GM21576 (cell line): ENCODE data around the gene EPGN.

ENCODE experiments used
- ATAC-seq: cut with Tn5 transposase; IDR thresholded peaks from one replicate; pipeline ENCODE4 v1.9.1; 2021; ENCODE audit warnings: mild to moderate bottlenecking, moderate library complexity; ENCODE audit not compliant: unreplicated experiment

Gene EPGN

DNA sequence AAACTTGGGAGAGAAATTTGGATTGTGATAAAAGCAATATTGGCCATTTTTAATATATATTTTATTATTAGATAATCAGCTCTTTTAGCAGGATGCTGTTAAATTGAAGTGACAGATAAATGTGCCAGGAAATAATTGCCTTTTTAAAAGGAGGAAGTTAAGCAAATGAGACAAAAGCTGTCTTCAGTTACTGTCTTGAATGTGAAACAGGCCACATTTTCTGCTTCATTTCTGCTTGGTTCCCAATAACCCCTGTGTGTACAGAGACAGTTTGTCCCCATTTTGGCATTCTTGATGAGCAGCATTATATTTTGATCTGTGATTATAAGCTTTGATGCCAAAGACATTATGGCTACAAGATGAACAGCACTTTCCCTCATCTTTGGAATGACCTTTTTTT is 953 bp downstream of the EPGN start:
- no peak for ATAC-seq

DNA sequence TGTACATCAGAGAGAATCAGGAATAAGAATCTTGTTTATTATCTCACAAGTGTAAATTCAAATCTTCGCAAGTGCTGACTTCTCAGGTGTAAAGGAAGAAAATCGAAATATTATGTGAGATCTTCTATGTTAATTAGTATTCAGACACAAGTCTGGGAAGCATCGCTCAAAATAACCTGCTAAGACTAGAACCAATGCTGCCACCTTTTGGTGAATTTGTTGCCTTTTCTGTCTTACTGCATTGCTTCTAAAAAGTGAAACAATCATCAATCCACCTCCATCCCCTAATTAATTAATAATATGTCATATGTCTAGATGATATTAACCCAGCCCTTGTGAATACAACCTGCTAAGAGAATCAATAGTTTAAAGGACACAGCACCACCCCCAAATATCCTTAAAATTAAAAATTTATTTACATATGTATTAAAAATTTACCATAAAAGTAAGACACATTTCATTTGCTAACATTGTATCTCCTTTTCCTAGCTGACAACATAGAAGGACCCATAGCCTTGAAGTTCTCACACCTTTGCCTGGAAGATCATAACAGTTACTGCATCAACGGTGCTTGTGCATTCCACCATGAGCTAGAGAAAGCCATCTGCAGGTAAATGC is 3.5 kb downstream of the EPGN start:
- ATAC-seq: peak; percentile 74

DNA sequence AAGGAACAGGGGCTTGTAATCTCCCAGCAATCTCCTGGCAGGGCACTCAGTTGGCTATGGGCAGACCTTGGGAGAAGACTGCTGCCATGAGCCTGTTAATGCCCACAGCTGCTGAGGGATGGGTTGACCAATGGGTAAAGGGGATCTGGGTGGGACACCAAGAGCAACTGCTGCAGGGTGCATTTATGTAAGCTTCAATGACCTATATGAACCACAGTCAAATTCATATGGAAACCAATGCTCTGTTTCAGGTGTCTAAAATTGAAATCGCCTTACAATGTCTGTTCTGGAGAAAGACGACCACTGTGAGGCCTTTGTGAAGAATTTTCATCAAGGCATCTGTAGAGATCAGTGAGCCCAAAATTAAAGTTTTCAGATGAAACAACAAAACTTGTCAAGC is 6.1 kb downstream of the EPGN start:
- no peak for ATAC-seq

DNA sequence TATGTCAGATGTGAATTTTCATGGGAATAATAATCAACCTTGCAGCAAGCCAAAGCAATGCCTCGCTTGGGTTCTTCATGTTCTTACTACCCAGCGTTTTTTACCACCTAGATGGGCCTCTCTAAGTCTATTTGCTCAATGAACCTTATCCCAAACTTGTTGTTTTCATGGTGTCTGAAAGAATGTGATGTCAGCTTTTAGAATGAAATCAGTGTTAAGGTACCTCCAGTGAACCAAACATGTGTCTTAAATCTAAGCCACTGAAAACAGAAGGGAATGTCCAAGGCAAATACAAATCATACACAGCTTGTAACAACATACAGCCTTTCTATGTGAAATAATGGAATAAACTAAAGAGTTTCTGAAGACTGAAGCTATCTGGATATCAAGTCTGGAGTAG is 6.7 kb downstream of the EPGN start:
- ATAC-seq: no peak

DNA sequence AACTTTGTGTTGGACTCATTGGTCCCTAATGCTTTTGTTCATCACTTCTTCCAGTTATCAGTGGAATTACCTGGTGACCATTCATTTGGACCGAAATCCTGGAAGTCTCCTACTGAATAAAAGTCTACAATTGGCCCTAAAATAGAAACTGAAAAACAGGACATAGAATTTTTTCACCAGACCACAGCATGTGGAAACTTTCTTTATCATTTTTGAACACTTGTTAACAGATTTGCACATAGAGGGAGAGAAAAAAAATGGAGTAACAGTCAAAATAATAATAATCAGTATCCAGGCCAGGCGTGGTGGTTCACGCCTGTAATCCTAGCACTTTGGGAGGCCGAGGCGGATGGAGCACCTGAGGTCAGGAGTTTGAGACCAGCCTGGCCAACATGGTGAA is 7.1 kb downstream of the EPGN start:
- ATAC-seq: no peak

DNA sequence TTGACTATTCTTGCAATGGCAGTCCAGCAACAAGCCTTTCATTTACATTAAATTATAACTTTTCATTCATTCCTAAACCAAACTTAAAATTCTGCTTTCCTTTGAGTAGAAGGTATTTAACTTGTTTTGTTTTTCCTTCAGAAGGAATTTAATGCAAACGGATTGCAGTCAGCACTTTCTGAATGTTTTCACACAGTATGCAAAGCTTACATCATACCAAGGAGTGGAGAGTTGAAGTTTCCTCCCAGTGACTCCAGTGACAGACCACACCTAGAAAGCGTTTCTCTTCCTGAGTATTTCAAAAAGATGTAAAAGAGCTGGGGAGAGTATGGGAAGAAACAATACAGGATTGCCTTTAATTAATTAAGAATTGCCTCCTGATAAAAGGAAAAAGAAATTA is 8.1 kb downstream of the EPGN start:
- no peak for ATAC-seq

DNA sequence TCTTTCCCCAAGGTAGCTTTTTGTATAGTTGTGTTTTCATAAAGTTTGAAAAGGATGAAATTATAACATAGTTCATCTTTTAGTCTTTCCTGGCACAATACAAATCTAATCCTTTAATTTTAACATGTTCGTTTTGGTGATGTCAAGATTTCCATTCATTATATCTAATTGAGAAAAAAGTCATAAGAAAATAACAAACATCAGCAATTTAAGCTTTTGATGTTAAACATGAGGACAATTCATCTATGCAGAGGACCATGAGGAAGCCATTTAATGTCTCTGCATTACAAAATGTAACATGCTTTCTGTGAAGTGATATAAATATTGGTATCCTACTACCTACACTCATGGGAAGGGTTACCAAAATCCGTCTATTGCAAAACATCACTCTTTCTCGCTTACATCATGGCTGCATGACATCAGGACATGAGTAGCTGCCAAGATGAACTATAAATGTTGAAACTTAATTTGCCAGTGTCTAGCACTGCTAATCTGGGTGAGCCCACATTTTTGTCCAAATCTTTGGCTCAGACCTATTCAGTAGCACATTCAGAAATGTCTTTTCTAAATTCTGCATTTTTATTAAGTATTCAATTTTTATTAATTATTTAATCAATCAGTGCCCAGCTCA is 9.5 kb downstream of the EPGN start:
- ATAC-seq: no peak

DNA sequence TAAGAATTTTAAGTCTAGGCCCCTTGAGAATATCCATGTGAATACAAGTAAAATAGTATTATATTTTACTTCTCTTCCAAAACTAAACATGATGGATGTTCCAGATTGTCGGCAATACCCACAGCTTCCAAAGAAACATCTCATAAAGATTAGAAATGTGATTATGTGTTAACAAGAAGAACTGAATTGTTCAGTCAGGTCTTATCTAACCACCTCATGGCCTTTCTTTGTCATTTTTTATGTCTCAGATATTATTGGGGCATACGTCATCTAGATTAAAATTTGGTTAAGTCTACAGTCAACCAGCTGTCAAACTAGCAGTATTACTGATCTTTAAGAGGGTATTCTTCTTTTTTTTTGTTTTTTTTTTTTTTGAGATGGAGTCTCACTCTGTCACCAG is 10.0 kb downstream of the EPGN start:
- no peak for ATAC-seq

DNA sequence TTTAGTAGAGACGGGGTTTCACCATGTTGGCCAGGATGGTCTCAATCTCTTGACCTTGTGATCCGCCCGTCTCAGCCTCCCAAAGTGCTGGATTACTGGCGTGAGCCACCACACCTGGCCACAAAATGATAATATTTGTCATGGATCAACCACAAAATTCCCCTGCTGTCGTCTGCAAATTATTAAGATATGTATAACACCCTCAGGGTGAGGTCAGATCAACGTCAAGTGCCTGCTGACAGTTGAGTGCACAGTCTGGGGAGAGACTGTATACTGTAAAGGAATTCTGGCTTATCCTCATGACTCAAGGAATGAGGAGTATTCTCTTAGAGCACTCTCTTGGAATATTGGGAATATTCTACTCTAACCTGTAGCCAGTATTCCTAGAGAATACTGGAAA is 11.2 kb downstream of the EPGN start:
- ATAC-seq: no peak

DNA sequence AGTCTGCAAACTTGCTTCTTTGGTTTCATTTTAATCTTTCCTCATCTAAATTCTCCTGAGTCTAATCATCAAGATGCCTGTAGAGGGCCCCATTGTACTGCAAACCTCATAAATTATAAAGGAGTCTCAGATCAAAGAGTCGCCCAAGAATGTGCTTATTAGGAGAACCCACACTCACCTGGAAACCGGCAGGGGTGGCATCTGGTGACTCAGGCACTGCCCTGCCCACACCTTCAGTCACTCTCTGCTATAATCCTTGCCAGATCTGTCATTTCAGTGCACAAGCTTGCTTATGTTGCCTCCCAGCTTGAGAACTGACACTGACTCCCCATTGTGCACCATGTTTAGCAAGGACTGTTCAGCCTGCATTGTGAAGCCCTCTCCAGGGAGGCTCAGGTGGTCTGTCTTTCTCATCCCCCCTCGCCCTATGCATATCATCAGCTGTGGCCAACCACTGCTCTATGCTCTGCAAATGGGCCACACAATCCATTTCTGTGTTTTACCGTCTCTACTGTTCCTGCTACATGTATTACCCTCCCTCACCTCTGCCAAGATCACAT is 12.4 kb downstream of the EPGN start:
- peak; percentile 84 for ATAC-seq

DNA sequence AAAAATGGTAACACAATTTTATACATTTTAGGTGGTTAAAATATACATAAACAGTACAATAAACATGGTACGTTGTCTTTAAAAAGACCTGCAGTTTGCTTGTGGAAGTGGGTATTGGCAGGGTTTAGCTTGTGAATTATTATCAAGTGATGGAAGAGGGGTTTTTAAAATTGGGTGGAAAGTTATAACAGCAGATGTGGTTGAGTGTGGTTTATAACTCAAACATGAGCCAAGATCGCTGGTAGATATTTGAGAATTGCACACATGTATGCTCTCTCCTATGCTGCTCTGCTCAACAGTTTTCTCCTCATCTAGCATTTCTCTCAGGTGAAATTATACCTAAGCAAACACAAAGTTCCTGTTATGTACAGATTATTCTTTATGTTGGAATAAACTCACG is 14.0 kb downstream of the EPGN start:
- ATAC-seq: no peak

DNA sequence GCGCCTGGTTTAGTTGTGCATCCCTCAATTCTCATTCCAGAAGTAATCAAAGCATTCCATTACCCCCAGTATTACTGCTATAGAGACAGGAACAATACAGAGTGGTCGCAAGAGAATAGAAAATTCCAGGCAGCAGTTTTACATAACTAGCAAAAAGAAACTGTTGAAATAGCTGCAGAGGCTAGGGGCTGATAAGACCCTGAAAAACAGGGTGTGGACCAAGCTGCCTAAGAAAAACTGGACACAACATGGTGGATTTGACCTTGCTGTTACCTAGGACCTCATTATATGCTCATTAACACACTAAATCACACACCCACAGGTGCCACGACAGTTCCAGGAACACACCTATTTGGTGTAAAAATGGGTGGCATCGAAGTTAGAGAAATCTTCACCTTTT is 15.4 kb downstream of the EPGN start:
- no peak for ATAC-seq

DNA sequence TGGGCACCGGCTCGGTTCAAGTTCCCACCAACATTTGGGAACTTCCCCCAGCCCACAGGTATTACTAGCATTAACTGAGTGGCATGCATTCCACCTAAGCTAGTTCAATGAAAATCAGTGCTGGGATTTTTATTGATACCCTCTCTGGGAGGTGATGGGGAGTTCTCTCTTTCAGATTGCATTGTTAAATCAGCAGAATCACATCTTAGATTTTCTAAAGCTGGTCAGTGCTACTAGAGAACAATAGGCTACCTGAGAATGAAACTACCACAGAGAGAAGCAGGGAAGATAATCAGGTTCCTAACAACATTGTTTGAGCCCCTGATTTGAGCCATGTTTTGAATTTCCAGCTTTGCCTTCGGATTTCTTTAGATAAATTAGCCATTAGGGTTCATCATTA is 16.0 kb downstream of the EPGN start:
- no peak for ATAC-seq

DNA sequence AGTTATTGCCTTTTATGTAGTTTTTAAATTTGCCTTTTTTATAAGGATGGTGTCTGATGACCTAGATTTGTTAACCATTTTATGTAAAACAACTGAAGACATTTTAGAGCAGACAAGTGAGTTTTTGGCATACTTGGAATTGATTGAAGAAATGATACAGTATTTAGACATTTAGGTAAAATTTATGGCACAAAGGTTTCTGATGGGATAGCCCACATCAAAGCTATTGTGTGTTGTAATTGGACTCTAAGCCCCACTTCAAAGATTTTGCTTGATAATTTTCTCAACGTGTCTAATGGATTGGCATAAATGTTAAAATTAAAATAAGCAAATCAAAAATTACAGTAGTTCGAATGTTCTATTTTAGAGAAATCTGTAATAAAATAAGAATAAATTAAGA is 17.6 kb downstream of the EPGN start:
- no peak for ATAC-seq

DNA sequence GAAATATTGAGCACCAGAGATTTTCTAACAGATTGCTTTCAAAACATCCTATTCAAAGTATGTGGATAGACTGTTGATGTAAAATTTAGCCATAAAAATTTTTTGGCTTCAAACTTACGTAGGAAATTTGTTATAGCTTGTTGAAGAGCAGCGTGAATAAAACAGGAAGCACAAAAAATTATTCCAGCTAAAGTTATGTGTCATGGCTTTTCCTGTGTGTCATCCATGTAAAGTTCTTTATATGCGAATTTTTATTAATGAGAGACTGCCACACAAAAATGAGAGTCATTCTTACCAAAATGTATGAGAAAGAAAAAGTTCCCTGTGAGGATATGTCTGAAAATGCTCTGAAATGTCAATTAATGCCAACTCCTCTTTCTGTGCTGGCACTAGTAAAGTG is 19.5 kb downstream of the EPGN start:
- ATAC-seq: no peak

DNA sequence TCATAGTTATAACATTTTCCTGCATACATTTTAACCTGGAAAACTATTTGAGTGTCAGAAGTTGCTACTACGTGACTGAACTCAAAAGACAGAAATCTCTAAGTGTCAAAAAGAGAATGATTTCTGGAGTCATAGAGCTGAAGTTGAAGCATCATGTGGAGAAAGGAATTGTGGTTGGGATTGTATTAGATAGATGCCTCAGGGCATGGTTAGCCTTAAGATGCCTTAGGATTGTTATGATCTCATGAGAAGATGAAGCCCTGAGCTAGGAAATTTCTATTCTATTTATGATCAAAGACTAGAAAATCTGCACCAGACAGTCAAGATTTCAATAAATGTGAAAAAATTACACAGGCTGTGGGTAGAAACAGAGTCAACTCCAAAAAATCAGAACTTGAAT is 20.2 kb downstream of the EPGN start:
- ATAC-seq: no peak

DNA sequence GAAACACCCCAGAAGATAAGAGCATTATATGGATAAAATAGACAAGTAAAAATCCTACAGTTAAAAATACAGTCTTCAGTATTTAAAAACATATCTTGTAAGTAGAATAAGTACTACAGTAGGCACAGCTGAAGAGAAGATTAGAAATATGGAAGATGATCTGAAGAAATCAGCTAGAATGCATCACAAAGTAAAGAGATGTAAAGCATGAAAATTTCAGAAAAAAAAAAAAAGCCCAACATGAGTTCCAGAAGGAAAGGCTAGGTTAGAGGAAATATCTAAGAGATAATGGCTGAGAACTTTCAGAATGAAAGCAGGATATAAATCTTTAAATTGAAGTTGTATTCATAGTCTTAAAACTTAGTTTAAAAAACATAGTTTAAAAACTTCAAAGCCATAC is 21.0 kb downstream of the EPGN start:
- no peak for ATAC-seq

DNA sequence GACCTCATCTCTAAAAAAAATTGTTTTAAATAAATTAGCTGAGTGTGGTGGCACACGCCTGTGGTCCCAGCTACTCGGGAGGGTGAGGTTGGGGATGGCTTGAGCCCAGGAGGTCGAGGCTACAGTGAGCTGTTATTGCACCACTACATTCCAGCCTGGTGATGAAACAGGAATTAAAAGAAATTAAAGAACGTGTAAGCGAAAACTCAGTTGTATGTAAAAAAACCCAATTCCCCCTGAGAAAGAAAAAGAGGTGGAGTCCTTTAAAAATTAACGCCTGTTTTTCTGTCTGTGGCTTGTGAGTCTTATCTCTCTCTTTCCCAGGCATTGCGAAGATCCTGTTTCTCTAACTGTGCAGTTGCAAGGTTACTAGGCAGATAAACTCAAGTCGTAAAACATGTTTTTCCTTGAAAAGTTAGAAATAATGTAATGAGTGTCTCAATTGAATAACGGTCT is 22.1 kb downstream of the EPGN start:
- no peak for ATAC-seq

DNA sequence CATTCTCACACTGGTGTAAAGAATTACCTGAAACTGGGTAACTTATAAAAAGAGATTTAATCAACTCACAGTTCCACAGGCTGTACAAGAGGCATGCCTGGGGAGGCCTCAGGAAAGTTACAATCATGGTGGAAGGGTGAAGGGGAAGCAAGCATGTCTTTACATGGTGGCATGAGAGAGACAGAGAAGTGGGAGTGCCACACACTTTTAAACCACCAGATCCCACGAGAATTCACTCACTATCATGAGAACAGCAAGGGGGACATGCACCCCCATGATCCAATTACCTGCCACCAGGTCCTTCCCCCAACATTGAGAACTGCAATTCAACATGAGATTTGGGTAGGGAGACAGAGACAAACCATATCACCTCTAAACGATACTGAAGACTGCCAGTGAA is 23.0 kb downstream of the EPGN start:
- no peak for ATAC-seq

DNA sequence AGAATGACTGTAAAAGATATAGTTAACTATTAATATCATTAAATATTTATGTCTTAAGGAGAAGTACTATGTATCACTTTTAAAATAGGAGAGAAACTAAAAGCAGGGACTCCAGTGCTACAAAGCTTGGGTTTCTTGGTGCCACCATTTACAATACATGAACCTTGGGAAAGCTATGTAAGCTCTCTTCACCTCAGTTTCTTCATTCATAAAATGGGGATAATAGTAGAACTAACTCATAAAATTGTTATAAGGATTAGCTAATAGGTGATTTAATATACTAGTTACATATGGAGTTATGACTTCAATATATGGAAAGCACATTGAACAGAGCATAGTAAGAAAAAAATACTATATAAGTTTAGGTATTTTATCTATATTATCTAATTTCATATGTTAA is 23.7 kb downstream of the EPGN start:
- no peak for ATAC-seq

DNA sequence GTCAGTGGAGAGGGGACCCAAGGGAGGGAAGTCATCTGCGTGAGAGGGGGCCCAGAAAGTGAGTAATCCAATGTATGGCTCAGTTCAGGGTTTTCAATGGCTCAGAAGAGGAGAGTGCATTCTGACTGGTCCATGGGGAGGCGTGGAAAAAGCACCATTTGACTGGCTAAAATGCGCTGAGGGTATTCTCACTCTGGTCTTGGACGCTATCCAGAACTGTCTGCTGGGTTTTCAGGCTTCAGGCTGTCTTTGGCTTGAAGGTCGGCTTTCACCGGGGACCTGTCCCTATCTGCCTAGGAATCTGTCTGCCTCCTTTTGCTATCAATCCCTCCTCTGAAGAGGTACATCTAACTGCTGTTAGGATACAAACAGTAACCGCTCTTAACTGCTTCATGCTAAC is 26.4 kb downstream of the EPGN start:
- ATAC-seq: no peak

DNA sequence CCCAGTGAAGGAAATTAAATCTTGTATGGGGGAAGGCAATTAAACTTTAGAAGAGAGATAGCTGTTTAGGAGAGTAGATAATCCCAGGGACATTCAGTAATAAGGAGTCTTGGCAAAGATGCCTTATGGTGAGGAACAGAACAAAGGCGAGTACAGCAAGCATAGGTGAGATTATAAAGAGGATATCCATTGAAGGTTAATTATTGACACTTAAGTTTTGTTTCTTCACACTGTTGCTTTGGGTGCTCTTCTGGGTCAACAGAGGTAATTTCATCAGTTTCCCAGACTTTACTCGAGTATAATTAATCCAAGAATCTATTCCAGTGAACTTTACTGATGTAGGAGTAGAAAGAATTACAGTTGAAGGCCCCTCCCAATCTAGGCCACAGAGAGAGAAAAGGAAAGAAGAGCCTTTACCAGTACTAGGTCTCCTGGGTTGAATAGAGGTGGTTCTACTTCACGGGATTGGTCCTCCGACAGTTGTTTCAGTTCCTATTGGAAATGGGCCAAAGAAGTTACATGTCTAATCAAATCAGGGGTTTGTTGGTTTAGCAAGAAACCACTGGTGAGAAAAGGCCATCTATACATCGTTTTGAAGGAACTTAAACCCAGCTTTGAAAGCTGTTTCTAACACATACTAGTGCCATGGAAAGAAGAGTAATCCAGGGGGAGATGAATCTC is 27.2 kb downstream of the EPGN start:
- no peak for ATAC-seq
